ENCODE data around the gene CENPVL2. TPM values are rescaled to one million over a fixed set of nuclear protein-coding genes. Genes with fewer than 3 reads are reported as not detected.

The CENPVL2 gene
- total RNA-seq, 2 donors from 2014 or later = 0.53 to 0.64 TPM

Other genes with a start within 250 kb of the CENPVL2 start
- gene NUDT11, start 186.2 kb downstream of the CENPVL2 start, total RNA-seq = 10 to 100 TPM; 13.9 to 14.5 TPM
- 1 to 10 TPM; 2.4 to 3.5 TPM for gene CENPVL3, start 63.9 kb downstream of the CENPVL2 start, total RNA-seq
- under 1 TPM; 0.53 to 0.64 TPM for gene CENPVL1, start 27.7 kb upstream of the CENPVL2 start, total RNA-seq
- 10 to 100 TPM; 21.3 to 22.5 TPM for gene GSPT2, start 60.6 kb upstream of the CENPVL2 start, total RNA-seq
- gene MAGED1, start 210.8 kb upstream of the CENPVL2 start, total RNA-seq = 100 to 1,000 TPM; 344 to 419 TPM